ENCODE measurements around the gene POC1B.

POC1B gene

DNA sequence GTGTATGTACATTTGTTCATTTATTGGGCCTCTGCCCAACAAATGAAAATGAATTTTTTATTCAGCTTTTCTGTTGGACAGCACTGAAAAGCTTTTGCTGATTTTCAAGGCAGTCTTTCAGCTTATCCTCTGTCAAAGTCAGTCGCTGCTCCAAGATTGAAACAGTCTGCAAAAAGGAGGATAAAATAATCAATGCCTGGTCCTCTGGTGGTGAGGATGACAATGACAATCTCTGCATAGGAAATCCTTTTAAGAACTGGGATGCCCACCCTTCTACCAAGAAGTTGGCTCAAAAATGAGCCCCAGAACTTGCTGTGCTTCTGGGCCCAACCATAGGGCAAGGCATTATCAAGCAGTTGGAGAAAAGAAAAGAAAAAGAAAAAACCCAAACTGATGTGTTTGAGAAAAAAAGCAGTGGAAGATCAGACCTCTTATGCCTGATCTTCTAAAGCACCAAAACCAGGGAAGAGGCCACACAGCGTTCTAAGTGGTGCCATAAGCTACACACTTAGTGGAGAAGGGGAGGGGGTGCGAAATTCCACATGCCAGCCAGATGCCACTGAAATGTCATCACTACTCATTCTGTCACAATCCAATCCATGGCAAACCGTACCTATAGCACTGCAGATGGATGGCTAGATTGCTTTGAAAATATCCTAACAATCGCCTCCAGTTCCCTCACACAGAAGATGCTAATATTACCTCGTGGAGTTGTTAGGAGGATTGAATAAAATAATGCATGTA lies 104.6 kb downstream of the POC1B start:
- DNase-seq (ENCODE audit: low read depth), result no peak

GRCh38 chr12:89418228-89418910 lies 107.5 kb downstream of the POC1B start:
- DNase-seq (ENCODE audit: low read depth), result no peak

DNA sequence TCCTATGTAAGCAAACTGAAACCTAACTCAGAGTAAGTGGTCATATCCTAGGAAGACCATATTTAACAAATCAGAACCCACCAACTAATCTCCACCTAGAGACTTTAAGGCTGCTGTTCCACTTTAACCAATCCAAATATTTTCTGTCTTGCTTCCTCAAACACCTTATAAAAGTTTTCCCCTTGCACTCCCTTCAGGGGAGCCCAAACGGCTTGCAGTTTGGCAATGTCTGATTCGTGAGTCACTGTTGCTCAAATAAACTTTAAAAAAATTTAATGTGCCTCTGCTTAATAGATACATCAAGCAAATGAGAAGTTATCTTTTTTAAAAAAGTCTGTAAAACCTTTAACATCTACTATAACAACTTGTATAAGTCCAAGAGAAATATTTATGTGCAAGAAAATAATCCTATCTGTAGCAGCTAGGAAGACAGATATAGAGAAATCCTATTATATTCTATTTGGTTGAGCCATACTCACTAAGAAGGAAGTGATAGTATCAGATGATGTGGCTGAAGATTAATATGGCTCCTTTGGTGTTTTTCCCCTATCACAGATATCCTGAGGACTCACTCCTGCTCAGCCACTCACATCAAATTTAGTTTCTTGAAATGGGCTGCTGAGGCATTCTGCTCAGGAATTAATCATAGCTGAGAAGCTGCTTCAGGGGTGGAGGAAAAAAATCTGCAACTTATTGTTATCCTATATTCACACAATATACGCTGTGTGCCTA lies 108.4 kb downstream of the POC1B start:
- peak; percentile 57 for DNase-seq (ENCODE audit: low read depth)

- DNase-seq (ENCODE audit: low read depth), result no peak
These were observed 109.6 kb downstream of the POC1B start for GRCh38 chr12:89416049-89416792.

- DNase-seq (ENCODE audit: low read depth), result peak; percentile 79
These were observed 111.0 kb downstream of the POC1B start for GRCh38 chr12:89414851-89415250.

DNA sequence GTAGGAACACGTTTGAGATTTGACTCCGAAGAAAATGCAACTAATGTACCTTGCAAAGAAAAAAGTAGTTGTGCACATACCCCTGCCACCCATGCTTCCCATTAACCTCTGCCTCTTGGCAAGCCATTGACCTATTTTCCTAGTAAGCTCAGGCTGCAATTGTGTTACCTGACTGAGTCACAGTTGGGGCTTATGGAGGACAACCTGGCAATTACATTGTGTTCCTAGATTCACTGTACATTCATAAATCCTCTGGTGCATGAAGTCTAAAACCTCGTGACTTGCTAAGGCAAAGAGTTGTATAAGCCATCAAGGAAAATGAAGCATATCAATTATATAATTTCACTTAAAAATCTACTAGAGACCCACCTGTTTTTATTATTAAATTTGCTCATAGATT lies 111.5 kb downstream of the POC1B start:
- no peak for DNase-seq (ENCODE audit: low read depth)

- no peak for DNase-seq (ENCODE audit: low read depth)
These were observed 112.6 kb downstream of the POC1B start for GRCh38 chr12:89413234-89413633.

- DNase-seq (ENCODE audit: low read depth), result no peak
These were observed 113.2 kb downstream of the POC1B start for GRCh38 chr12:89412665-89413064.

DNA sequence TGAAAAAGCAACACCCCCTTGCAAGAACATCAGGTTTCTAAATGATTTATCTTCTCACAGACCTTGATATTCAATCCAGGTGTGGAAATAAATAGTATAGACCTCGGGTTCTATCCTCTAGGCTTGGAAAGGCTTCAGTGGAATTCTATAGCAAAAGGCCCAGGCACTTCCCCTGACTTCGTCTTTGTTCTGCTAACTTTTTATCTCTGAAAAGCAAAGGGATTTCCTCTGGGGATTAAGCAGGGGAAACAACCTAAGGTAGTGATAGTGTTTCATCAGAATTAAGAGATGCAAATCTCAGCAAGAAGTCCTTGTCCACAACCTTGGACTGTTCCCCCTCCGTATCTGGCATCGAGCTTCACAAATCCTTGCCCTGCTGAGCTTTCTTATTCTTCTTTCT lies 114.0 kb downstream of the POC1B start:
- peak; percentile 23 for DNase-seq (ENCODE audit: low read depth)

DNA sequence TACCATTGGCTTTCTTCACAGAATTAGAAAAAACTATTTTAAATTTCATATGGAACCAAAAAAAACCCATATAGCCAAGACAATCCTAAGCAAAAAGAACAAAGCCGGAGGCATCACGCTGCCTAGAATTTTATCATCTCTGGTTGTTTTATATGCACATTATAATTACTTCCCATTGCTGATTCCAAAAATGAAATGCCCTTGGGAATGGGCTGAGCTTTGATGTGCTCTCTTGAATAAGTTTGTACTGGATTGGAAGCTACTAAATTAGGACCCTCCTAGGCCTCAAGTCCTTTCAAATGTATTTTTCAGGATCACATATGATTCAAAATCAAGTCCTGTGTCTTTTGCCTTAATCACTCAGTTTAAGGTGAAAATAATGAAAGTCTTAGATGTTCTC lies 114.6 kb downstream of the POC1B start:
- no peak for DNase-seq (ENCODE audit: low read depth)

DNA sequence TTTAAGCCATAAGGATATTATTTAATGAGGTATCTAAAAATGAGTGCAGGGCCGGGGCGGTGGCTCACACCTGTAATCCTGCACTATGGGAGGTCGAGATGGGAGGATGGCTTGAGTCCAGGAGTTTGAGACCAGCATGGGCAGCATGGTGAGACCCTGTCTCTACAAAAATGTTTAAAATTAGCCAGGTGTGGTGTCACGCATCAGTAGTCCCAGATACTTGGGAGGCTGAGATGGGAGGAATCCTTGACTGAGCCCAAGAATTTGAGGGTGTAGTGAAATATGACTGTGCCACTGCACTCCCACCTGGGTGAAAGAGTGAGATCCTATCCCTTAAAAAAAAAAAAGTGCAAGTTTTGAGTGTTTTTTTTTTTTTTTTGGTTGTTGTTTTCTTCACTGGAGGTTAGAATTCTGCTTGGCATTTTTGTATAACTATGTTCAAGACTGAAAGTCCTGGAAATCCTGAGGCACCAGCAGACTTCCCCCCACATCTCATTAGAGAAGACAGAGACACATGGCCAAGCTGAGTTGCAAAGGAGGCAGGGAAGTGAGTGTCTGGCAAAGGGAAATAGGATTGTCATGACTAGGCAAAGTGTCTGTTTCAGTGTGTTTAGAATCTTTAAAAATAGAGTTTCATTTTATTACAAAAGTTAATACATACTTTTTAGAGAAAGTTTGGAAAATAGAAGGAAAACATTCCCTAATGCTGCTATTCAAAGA lies 120.1 kb downstream of the POC1B start:
- DNase-seq (ENCODE audit: low read depth), result no peak

DNA sequence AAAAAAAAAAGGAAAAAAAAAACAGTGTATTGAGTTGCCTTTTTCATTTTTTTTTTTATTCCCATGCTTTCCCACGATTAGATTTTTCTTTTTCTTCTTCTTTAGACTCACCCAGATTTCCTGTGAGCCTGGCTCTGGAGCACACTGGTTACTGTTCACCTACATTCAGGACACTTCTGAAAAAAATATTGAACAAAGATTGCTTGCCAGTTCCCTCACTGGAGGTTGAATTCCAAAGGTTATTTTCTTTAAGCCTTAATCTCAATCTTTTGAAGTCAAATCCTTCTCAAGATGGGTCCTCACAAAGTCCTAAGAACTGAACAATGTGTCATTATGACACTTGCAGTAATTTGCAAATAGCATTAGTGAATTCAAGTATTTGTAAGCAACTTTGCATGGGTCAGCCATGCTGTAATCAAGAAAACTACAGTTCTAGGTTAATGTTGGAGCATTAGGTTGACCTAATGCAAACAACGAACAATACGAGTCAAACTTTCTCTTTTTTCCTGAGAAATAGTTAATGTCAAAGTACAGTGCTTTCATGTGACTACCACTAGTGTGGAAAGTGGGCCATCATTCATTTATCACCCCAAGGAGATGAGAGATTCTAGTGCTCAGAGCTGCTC lies 124.3 kb downstream of the POC1B start:
- no peak for DNase-seq (ENCODE audit: low read depth)

GRCh38 chr12:89400415-89400814 lies 125.4 kb downstream of the POC1B start:
- DNase-seq (ENCODE audit: low read depth), result no peak

- DNase-seq (ENCODE audit: low read depth), result no peak
These were observed 130.1 kb downstream of the POC1B start for GRCh38 chr12:89395712-89396111.

DNA sequence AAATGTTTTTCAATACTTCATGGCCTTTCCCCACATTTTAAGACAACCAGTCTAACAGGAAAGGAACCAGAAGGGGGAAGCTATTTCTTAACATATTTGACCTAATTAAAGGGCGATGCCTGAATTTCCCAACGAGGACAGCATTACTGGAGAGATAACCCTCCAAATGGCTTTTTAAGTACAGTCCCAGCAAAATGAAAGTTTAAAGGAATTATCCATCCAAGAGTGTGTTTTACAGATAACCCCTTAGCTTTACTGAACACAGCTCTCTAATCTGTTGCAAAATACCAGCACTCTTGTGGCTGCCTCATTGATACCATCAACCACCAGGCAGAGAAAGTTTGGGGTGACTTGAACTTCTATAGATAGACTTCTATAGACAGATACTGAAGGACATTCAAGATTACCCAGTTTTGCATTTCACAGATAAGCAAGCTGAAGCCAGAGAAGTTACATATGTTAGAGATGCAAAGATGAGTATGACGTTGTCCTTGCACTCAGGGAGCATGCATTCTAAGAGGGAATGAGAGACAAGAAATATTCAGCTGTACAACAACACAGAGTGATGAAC lies 132.2 kb downstream of the POC1B start:
- no peak for DNase-seq (ENCODE audit: low read depth)

GRCh38 chr12:89392391-89392790 lies 133.5 kb downstream of the POC1B start:
- DNase-seq (ENCODE audit: low read depth), result no peak

DNA sequence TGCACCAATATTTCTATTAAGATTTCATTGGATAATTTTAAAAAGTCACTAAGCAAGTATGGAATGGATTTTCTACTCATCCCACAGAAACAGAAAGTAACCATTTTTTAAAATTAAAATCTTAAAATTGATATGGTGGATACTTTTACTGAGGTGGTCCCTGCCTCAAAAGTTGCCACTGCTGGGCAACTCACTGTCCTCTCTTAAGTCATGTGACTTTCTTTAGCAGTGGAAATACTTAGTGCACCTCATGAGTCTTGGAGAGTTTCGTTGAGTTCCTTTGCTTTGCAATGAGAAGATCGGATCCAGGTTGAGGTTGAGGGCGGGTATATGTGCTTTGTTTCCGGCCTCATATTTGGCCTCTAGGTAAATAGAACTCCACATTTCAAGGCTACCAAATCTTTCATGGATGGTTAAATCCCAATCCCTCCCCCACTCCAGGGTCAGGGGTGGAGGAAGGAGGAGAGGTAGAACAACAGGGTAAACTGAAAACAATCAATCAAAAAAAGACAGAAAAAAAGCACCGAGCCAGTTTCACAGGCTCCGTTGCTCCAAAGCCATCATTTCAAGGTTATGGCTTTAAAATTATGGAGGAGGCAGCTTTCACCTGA lies 134.0 kb downstream of the POC1B start:
- DNase-seq (ENCODE audit: low read depth), result no peak

GRCh38 chr12:89390802-89391673 lies 134.8 kb downstream of the POC1B start:
- peak; percentile 90 for DNase-seq (ENCODE audit: low read depth)

Measured in iris pigment epithelial cell (primary cell).